SHP77 (cell line): ENCODE data around the gene RYR1.
"Not testable (repeated sequence)": the region's sequence is repeated elsewhere in the genome, so short reads cannot be mapped to it uniquely, and the experiment has no call there.

ENCODE experiments used
- DNase-seq, 2 experiments: peaks; one replicate each; lab custom pipeline; 2025; lab: John Stamatoyannopoulos, UW

The RYR1 gene

GRCh38 chr19:38457690-38458405 is 24.4 kb downstream of the RYR1 start:
- no peak for DNase-seq

DNA sequence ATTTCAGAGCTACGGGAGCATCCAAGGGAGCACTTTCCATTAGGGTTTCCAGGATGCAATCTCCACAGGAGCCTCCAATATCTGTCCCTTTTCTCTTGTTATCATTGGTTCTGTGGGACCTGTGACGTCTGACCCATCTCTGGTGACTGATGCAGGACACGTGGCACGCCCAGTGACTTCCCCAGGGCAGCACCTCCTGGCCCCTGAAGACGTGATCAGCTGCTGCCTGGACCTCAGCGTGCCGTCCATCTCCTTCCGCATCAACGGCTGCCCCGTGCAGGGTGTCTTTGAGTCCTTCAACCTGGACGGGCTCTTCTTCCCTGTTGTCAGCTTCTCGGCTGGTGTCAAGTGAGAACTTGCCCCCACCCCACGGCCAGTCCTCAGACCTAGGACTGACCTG is 25.5 kb downstream of the RYR1 start:
- no peak for DNase-seq

GRCh38 chr19:38463365-38463764 is 29.9 kb downstream of the RYR1 start:
- DNase-seq: no peak

DNA sequence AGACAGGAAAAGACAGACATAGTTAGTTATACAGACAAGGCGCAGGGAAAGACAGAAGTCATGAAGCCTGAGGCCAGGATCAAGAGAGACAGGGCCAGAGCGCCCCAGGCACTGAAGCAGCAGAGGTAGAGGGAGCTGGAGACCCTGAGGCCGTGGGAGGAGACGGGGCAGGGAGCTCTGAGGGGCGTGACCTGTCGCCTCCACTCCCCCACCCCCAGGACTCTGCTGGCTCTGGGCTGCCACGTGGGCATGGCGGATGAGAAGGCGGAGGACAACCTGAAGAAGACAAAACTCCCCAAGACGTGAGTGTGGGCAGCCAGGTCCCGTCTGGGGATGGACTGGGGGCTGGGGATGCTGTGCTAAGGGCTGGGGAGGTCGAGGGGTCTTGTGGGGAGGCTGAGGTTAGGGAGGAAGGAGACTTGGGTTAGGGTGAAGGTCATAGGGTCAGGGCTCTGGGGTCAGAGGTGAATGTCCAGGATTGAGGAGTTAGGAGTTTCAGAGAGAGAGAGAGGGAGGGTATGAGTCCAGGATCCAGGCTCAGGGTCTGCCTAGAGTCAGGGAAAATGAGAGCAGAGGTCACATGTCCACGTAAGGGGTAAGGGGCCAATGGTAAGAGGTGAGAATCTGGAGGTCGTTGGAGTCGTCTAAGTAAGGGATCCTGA is 31.1 kb downstream of the RYR1 start:
- DNase-seq: no peak

- no peak for DNase-seq
Measured at GRCh38 chr19:38466050-38466449, 32.6 kb downstream of the RYR1 start.

DNA sequence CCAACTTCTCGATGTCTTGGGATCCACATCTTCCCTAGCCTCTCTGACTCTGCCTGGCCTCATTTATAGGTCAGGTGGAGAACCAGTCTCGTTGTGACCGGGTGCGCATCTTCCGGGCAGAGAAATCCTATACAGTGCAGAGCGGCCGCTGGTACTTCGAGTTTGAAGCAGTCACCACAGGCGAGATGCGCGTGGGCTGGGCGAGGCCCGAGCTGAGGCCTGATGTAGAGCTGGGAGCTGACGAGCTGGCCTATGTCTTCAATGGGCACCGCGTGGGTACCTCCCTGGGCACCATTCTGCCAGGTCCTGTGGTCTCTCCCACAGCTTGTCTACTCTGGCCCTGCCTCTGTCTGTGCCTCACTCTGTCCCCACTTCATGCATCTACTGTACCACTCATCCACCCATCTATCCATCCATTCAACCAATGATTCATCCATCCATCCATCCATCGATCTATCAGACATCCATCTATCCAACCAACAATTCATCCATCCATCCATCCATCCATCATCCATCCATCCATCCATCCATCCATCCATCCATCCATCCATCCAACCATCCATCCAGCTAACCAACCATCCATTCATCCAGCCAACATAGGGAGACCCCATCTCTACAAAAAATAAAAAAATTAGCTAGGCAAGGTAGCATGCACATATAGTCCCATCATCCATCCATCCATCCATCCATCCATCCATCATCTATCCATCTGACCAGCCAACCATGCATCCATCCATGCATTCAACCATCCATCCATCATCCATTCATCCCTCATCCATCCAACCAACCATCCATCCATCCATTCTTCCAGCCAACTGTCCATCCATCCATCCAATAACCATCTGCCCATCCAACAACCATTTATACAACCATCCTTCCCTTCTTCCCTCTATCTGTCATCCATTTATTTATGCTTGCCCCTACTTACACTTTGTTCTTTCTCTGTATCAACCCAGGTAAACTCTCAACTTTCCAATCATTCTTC is 34.3 kb downstream of the RYR1 start:
- no peak for DNase-seq

DNA sequence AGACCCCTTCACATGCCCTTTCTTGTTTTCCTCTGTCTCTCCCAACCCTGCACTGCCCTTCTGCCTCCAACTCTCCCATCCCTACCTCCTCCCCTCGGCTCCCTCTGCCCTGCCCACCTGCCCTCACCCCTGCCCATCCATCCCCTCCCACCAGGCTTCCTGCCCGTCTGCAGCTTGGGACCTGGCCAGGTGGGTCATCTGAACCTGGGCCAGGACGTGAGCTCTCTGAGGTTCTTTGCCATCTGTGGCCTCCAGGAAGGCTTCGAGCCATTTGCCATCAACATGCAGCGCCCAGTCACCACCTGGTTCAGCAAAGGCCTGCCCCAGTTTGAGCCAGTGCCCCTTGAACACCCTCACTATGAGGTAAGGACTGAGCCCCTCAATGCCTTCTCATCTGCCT is 35.7 kb downstream of the RYR1 start:
- no peak for DNase-seq

GRCh38 chr19:38470788-38471480 is 37.4 kb downstream of the RYR1 start:
- DNase-seq: no peak

DNA sequence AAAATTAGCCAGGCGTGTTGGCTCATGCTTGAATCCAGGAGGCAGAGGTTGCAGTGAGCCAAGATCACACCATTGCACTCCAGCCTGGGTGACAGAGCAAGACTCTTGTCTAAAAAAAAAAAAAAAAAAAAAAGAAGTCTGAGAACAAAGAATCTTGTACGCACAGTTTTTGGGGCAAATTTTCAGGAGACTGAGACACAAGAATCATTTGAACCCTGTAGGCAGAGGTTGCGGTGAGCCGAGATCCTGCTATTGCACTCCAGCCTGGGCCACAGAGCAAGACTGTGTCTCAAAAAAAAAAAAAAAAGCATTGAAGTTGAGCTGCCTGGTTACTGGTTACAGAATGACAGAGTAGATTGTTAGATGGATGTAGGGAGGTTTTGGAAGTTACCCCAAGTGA is 39.2 kb downstream of the RYR1 start:
- DNase-seq: not testable (repeated sequence)

DNA sequence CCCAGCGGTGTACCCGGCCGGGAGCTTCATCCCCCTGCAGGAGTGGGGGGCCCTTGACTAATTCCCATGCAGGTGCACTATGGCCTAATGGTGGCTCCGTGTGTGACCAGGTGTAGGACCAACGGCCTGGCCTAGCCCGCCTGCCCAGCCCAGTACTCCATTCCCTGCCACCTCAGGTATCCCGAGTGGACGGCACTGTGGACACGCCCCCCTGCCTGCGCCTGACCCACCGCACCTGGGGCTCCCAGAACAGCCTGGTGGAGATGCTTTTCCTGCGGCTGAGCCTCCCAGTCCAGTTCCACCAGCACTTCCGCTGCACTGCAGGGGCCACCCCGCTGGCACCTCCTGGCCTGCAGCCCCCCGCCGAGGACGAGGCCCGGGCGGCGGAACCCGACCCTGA is 39.7 kb downstream of the RYR1 start:
- DNase-seq: no peak

DNA sequence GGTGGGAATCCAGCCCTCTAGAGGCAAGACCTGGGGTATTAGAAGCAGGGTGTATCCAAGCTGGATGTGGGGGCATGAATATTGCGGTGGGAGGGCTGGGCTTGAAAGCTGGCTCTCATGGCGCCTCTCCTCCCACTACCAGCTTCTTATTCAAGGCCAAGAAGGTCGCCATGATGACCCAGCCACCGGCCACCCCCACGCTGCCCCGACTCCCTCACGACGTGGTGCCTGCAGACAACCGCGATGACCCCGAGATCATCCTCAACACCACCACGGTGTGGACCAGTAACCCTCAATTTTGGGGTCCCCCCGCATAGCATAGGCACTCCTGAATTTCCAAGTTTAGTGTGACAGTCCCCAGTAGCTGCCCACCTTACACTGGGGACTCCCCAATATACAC is 41.7 kb downstream of the RYR1 start:
- DNase-seq: no peak

- DNase-seq: peak; percentile 29 to 40
Measured at GRCh38 chr19:38478273-38478971, 44.9 kb downstream of the RYR1 start.

DNA sequence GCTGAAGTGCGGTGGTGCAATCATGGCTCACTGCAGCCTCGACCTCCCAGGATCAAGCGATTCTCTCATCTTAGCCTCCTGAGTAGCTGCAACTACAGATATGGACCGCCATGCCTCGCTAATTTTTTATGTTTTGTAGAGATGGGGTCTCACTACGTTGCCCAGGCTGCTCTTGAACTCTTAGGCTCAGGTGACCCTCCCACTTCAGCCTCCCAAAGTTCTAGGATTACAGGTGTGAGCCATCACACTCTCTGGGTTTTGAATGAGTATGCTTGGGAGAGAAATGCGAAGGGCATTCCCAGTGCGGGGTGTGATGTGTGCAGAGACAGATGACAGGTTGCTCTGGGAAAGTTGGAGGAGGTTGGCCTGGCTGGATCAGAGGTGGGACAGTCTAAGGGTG is 49.0 kb downstream of the RYR1 start:
- no peak for DNase-seq

- DNase-seq: no peak
Measured at GRCh38 chr19:38483016-38483630, 49.6 kb downstream of the RYR1 start.

GRCh38 chr19:38484747-38485146 is 51.3 kb downstream of the RYR1 start:
- DNase-seq: no peak

DNA sequence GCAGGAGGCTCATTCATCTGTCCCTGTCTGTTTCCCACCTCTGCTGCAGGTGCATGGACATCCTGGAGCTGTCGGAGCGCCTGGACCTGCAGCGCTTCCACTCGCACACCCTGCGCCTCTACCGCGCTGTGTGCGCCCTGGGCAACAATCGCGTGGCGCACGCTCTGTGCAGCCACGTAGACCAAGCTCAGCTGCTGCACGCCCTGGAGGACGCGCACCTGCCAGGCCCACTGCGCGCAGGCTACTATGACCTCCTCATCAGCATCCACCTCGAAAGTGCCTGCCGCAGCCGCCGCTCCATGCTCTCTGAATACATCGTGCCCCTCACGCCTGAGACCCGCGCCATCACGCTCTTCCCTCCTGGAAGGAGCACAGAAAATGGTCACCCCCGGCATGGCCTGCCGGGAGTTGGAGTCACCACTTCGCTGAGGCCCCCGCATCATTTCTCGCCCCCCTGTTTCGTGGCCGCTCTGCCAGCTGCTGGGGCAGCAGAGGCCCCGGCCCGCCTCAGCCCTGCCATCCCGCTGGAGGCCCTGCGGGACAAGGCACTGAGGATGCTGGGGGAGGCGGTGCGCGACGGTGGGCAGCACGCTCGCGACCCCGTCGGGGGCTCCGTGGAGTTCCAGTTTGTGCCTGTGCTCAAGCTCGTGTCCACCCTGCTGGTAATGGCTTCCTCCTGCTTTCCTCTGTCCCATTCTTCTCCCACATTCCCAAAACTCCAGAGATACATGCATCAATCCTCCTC is 52.2 kb downstream of the RYR1 start:
- DNase-seq: no peak

- DNase-seq: no peak
Measured at GRCh38 chr19:38486731-38487336, 53.3 kb downstream of the RYR1 start.

DNA sequence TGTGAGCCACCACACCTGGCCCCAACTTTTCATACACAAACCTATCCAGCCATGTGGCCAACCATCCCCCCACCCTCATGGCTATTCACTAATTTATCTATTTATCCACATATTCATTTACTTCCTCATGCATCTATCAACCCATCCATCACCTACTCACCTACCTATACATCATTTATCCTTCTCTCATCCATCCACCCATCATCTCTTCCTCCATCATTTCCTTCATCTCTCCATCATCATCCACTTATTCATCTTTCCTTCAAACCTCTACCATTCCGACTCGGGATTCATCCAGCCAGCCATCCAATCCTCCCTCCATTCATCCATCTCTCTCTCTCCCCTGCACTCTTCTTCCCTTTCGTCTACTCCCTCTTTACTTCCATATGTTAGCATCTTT is 54.6 kb downstream of the RYR1 start:
- DNase-seq: no peak

- no peak for DNase-seq
Measured at GRCh38 chr19:38488776-38489481, 55.4 kb downstream of the RYR1 start.
